GM12891 (cell line): ENCODE results near the gene MUL1.
A peak's percentile ranks its signal among the peaks of the same experiment; 100 is the strongest.

Experiments
- DNase-seq: peaks from one replicate; pipeline ENCODE4 v3.0.0; 2011; ENCODE audit warnings: low spot score; ENCODE audit not compliant: insufficient read length
- FAIRE-seq: peaks from 2 replicates; lab custom pipeline; 2011; peaks lifted over from hg19 to GRCh38; lab: Jason Lieb, UNC
- PAX5 ChIP-seq: IDR thresholded peaks from 2 replicates; pipeline ENCODE4 v1.6.1; 2011; ENCODE audit warnings: low read length, moderate library complexity, mild to moderate bottlenecking; ENCODE audit not compliant: insufficient read depth, severe bottlenecking
- POLR2A ChIP-seq: IDR thresholded peaks from 2 replicates; pipeline ENCODE4 v1.6.1; 2011; ENCODE audit warnings: low read depth, low read length, control low read depth
- POLR2AphosphoS5 ChIP-seq: IDR thresholded peaks from 2 replicates; pipeline ENCODE4 v1.6.1; 2011; ENCODE audit warnings: low read depth, low read length, control low read depth
- POU2F2 ChIP-seq: IDR thresholded peaks from 2 replicates; pipeline ENCODE4 v1.6.1; 2011; ENCODE audit warnings: low read depth, mild to moderate bottlenecking, control low read depth, low read length, moderate library complexity
- SPI1 ChIP-seq: IDR thresholded peaks from 2 replicates; pipeline ENCODE4 v1.6.1; 2011; ENCODE audit warnings: low read depth, low read length, control low read depth
- TAF1 ChIP-seq: IDR thresholded peaks from 2 replicates; pipeline ENCODE4 v1.6.1; 2011; ENCODE audit warnings: low read depth, low read length, control low read depth

MUL1 gene

GRCh38 chr1:20472121-20472520 lies 35.8 kb downstream of the MUL1 start:
- DNase-seq (no peak), FAIRE-seq (no peak)
- TF ChIP-seq POU2F2 (no peak), PAX5 (no peak), POLR2AphosphoS5 (no peak), TAF1 (no peak), POLR2A (no peak), SPI1 (no peak)

- no peak for DNase-seq
- TF ChIP-seq POLR2AphosphoS5: no peak
- TF ChIP-seq POU2F2: no peak
- no peak for TF ChIP-seq SPI1
- no peak for TF ChIP-seq PAX5
- FAIRE-seq: no peak
Measured at GRCh38 chr1:20470194-20470593, 37.8 kb downstream of the MUL1 start.

GRCh38 chr1:20469406-20470076 lies 38.4 kb downstream of the MUL1 start:
- FAIRE-seq (no peak), DNase-seq (no peak)
- TF ChIP-seq POU2F2 (no peak), SPI1 (no peak), POLR2AphosphoS5 (no peak), TAF1 (no peak), POLR2A (no peak)

- TF ChIP-seq PAX5 (no peak), SPI1 (no peak), POLR2A (no peak), POLR2AphosphoS5 (no peak), TAF1 (no peak), POU2F2 (no peak)
- no peak for FAIRE-seq
- no peak for DNase-seq
Measured at GRCh38 chr1:20466273-20466672, 41.7 kb downstream of the MUL1 start.

GRCh38 chr1:20465187-20465586 lies 42.8 kb downstream of the MUL1 start:
- no peak for TF ChIP-seq TAF1
- no peak for TF ChIP-seq SPI1
- TF ChIP-seq POU2F2: no peak
- no peak for TF ChIP-seq POLR2A
- TF ChIP-seq POLR2AphosphoS5: no peak
- no peak for TF ChIP-seq PAX5
- DNase-seq: no peak
- no peak for FAIRE-seq

GRCh38 chr1:20463502-20463901 lies 44.4 kb downstream of the MUL1 start:
- DNase-seq: no peak
- TF ChIP-seq POLR2A (no peak), SPI1 (no peak), TAF1 (no peak), PAX5 (no peak), POLR2AphosphoS5 (no peak), POU2F2 (no peak)
- no peak for FAIRE-seq

GRCh38 chr1:20462397-20462796 lies 45.6 kb downstream of the MUL1 start:
- TF ChIP-seq PAX5 (no peak), POLR2A (no peak), POLR2AphosphoS5 (no peak), POU2F2 (no peak), TAF1 (no peak), SPI1 (no peak)
- FAIRE-seq (no peak), DNase-seq (no peak)

- DNase-seq (no peak), FAIRE-seq (no peak)
- no peak for TF ChIP-seq SPI1
- TF ChIP-seq POU2F2: no peak
- TF ChIP-seq TAF1: no peak
- TF ChIP-seq POLR2AphosphoS5: no peak
- TF ChIP-seq POLR2A: no peak
- TF ChIP-seq PAX5: no peak
Measured at GRCh38 chr1:20458717-20459116, 49.2 kb downstream of the MUL1 start.

GRCh38 chr1:20454004-20454403 lies 53.9 kb downstream of the MUL1 start:
- DNase-seq (no peak), FAIRE-seq (peak; percentile 80)
- TF ChIP-seq SPI1 (no peak), TAF1 (no peak), POU2F2 (no peak)

GRCh38 chr1:20449735-20450311 lies 58.1 kb downstream of the MUL1 start:
- FAIRE-seq: no peak
- no peak for TF ChIP-seq POLR2AphosphoS5
- TF ChIP-seq SPI1: no peak
- no peak for TF ChIP-seq TAF1
- TF ChIP-seq PAX5: no peak
- TF ChIP-seq POU2F2: no peak
- no peak for TF ChIP-seq POLR2A

More at GRCh38 chr1:20449735-20450311, 58.1 kb downstream of the MUL1 start:
- no peak for DNase-seq
